ENCODE measurements around the gene LCNL1.
A peak's percentile ranks its signal among the peaks of the same experiment; 100 is the strongest.

Gene LCNL1

DNA sequence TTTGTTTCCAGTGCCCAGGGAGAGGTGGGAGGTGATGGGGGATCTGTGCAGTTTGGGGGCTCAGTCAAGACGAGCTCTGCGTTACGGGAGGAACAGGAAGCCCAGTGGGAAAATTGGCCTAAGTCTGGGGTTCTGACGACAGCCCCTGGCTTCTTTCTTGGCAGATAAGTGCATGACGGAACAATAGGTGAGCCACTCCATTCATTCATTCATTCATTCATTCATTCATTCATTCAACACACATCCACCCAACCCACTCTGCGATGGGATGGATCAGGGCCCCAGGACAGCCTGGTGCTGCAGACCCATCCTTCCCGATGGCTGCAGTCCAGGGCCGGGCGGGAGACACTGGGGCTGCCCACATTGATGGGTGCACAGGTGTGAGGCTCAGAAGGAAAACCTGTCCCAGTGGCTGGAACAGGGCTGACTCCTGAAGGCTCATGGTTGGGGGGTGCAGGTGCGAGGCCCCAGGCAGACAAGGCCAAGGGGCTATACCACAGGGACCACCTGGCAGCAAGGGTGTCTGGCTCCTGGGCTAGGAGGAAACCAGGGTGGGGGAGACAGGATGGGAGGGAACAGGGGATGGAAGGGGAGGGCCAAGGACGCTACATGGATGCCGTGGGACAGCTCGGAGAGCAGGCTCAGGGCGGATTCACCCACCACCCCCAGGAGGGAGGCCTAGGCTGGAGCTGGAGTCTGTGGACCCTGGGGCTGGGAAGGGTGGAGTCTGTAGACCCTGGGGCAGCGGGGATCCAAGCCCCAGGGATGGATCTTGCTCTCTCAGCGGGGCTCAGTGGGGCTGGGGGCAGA is 1.9 kb upstream of the LCNL1 start:
- Histone ChIP-seq H3K4me3 (no peak overlapping the region), H3K9ac (ENCODE audit: insufficient read length) (no peak overlapping the region), H3K27ac (no peak overlapping the region), H3K36me3 (ENCODE audit: insufficient read depth, low read length) (no peaks in the 10 kb centered on the region), H3K9me3 (ENCODE audit: low read depth, low read length) (no peaks in the 10 kb centered on the region)
- no peak for DNase-seq (ENCODE audit: low read depth, low spot score)
- TF ChIP-seq FOXP2 (optimal IDR thresholded peaks at IDR 0.05; ENCODE audit: control extremely low read depth, extremely low read length, insufficient read depth) (no peak), POLR2AphosphoS5 (IDR thresholded peaks at IDR 0.05; ENCODE audit: borderline replicate concordance, low read depth, low read length) (no peak), EZH2 (IDR thresholded peaks at IDR 0.05) (no peak)

DNA sequence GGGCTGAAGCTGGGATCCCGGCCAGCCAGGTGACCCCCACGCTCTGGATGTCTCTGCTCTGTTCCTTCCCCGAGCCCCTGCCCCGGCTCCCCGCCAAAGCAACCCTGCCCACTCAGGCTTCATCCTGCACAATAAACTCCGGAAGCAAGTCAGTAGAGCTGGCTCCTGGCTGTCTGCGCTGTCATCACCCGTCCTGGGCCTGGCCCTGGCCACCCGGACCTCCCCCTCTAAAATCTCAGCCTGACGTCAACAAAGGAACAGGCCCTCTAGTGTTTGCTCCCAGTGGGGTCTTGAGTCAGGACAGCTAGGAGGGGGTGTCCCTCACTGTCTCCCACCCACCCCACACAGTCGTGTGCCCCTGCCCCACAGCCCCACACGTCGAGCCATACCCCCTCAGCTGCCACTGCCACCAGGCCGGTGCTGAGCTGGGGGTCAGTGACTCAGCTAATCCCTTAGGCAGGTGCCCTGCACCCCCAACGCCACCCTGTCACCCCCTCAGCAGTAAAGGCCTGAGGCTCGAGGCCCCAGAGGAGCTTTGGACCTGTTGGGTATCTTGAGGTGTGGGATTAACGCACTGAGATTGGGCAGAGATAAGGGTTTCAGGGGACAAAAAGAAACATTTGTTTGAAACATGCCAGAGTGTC is 1.1 kb upstream of the LCNL1 start:
- no peaks in the 10 kb centered on the region for H3K36me3 ChIP-seq (ENCODE audit: insufficient read depth, low read length)
- no peak overlapping the region for H3K9ac ChIP-seq (ENCODE audit: insufficient read length)
- TF ChIP-seq EZH2 (IDR thresholded peaks at IDR 0.05), result no peak
- TF ChIP-seq POLR2AphosphoS5 (IDR thresholded peaks at IDR 0.05; ENCODE audit: borderline replicate concordance, low read depth, low read length), result no peak
- TF ChIP-seq FOXP2 (optimal IDR thresholded peaks at IDR 0.05; ENCODE audit: control extremely low read depth, extremely low read length, insufficient read depth), result no peak
- 0 out of 2 replicates have a peak overlapping the region, but pooled peaks have one; percentile 31 for H3K27ac ChIP-seq
- H3K9me3 ChIP-seq (ENCODE audit: low read depth, low read length), result no peaks in the 10 kb centered on the region
- no peak for DNase-seq (ENCODE audit: low read depth, low spot score)
- H3K4me3 ChIP-seq, result no peak overlapping the region

DNA sequence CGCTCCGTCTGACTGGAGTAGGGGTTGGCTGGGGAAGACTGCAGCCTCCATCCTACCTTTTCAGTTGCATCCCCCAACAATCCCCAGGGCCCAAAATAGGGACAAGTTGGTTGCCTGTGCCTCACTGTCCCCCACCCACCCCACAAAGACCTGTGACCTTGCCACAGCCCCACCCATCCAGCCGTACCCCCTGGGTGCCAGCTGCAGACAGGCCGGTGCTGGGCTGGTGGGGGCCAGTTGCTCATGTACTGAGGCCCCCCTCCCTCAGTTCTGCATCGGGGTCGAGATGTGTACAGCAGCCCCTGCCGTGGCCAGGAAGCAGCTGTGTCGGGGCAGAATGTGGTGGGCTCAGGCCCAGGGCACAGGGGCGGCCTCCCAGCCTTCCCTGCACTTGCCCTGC is 374 bp downstream of the LCNL1 start:
- TF ChIP-seq EZH2 (IDR thresholded peaks at IDR 0.05) (no peak), POLR2AphosphoS5 (IDR thresholded peaks at IDR 0.05; ENCODE audit: borderline replicate concordance, low read depth, low read length) (no peak)
- Histone ChIP-seq H3K36me3 (ENCODE audit: insufficient read depth, low read length) (no peaks in the 10 kb centered on the region), H3K27ac (no peak overlapping the region), H3K9me3 (ENCODE audit: low read depth, low read length) (no peaks in the 10 kb centered on the region), H3K4me3 (no peak overlapping the region), H3K9ac (ENCODE audit: insufficient read length) (no peak overlapping the region)
- DNase-seq (ENCODE audit: low read depth, low spot score), result no peak

DNA sequence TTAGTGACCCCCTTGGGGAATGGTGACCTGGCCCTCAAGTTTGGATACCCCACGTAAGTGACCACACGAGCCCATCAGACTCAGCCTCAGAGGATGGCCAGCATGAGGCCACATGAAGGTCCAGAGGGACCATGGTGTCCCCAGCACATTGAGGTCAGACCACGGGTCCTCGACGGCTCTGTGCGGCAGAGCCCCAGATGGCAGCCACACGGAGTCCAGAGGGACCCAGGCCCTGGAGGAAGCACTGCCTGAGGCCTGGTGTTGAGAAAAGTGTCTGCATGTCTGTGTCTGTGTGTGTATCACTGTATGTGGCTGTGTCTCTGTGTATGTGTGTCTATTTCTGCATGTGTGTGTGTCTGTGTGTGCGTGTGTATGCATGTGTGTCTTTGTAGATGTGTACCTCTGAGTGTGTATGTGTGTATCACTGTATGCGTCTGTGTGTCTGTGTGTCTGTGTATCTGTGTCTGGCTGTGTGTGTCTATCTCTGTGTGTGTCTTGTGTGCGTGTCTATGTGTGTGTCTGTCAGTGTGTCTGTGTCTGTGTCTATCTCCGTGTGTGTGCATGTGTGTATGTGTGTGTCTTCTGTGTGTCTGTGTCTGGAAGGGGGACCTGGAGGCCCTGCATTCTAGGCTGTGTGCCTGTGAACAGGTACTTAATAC is 992 bp downstream of the LCNL1 start:
- no peak overlapping the region for H3K4me3 ChIP-seq
- no peaks in the 10 kb centered on the region for H3K9me3 ChIP-seq (ENCODE audit: low read depth, low read length)
- DNase-seq (ENCODE audit: low read depth, low spot score), result no peak
- H3K9ac ChIP-seq (ENCODE audit: insufficient read length), result no peak overlapping the region
- no peaks in the 10 kb centered on the region for H3K36me3 ChIP-seq (ENCODE audit: insufficient read depth, low read length)
- TF ChIP-seq POLR2AphosphoS5 (IDR thresholded peaks at IDR 0.05; ENCODE audit: borderline replicate concordance, low read depth, low read length) (no peak), EZH2 (IDR thresholded peaks at IDR 0.05) (no peak), FOXP2 (optimal IDR thresholded peaks at IDR 0.05; ENCODE audit: control extremely low read depth, extremely low read length, insufficient read depth) (no peak)
- H3K27ac ChIP-seq, result no peak overlapping the region

DNA sequence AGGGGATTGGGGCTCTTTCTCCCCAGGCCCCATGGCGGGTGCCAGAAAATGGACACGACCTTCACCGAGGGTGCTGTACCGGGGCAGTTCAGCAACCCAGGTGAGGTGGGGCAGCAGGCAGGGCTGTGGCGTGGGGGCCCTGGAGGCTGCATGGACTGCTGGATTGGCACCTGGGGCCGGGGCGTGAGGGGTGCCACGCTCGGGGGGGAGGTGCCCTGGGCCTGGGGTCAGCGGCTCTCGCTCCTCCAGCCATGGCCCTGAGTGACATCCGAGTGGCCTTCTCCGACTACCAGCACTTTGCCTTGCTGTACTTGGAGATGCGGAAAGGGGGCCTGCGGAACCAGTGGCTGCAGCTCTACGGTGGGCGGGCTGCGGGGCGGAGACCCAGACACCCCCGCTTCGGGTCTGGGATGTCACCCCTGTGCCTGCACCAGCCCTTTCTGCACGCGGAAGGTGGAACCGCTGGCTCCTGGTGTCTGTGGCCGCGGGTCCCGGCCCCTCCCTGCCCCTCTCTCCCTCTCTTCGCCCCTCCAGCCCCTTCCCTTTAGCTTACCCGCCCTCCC is 1.8 kb downstream of the LCNL1 start:
- DNase-seq (ENCODE audit: low read depth, low spot score), result no peak

DNA sequence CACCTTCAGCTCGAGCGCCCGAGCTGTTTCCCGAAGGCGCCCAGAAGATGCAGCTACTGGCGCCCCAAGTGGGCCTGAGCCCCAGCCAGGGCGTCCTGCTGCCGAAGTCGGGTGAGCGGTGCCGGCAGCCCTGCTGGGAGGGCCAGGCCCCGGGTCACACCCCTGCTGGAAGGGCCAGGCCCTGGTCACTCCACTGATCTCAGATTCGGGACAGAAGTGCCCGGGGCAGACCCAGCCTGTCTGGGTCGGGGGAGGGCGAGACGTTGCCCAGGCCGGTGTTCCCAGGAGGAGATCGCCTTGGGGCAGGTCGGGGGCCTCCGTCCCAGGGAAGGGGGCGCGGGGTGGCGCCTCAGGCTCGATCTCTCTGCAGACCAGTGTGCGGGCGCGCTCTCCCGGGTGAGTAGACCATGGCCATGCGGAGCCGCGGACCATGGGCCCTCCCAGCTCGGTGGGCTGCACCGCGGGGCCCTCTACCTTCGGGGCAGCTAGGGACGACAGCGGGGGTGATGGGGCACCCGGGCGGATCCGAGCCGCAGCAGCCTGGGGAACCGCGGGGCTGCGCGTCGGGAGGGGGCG is 2.3 kb downstream of the LCNL1 start:
- Histone ChIP-seq H3K4me3 (no peak overlapping the region), H3K27ac (no peak overlapping the region), H3K9me3 (ENCODE audit: low read depth, low read length) (no peaks in the 10 kb centered on the region), H3K36me3 (ENCODE audit: insufficient read depth, low read length) (no peaks in the 10 kb centered on the region), H3K9ac (ENCODE audit: insufficient read length) (no peak overlapping the region)
- no peak for DNase-seq (ENCODE audit: low read depth, low spot score)
- TF ChIP-seq EZH2 (IDR thresholded peaks at IDR 0.05) (no peak), POLR2AphosphoS5 (IDR thresholded peaks at IDR 0.05; ENCODE audit: borderline replicate concordance, low read depth, low read length) (no peak), FOXP2 (optimal IDR thresholded peaks at IDR 0.05; ENCODE audit: control extremely low read depth, extremely low read length, insufficient read depth) (no peak)

More for the DNA sequence above, 1.8 kb downstream of the LCNL1 start:
- no peaks in the 10 kb centered on the region for H3K9me3 ChIP-seq (ENCODE audit: low read depth, low read length)
- TF ChIP-seq EZH2 (IDR thresholded peaks at IDR 0.05) (no peak), POLR2AphosphoS5 (IDR thresholded peaks at IDR 0.05; ENCODE audit: borderline replicate concordance, low read depth, low read length) (no peak), FOXP2 (optimal IDR thresholded peaks at IDR 0.05; ENCODE audit: control extremely low read depth, extremely low read length, insufficient read depth) (no peak)
- H3K36me3 ChIP-seq (ENCODE audit: insufficient read depth, low read length), result no peaks in the 10 kb centered on the region
- H3K4me3 ChIP-seq, result no peak overlapping the region
- H3K9ac ChIP-seq (ENCODE audit: insufficient read length), result no peak overlapping the region
- H3K27ac ChIP-seq, result no peak overlapping the region

DNA sequence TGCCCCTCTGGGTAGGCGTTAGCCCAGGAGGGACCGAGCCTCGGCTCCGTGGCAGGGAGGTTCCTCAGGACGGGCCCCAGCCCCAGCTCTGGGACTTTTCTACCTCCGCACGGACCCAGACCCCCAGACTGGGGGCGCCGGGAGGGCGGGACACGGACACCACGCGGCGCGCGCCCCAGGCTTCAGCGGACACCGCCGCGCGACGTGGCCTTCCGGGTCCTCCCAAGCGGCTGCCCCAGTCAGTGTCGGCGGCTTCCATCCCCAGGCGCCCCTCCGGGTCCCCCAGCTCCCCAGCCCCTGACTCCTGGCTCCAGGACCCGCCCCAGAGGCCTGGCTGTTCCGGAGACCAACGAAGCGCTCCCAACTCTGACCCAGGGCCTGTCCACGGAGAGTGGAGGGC is 3.1 kb downstream of the LCNL1 start:
- no peaks in the 10 kb centered on the region for H3K36me3 ChIP-seq (ENCODE audit: insufficient read depth, low read length)
- no peaks in the 10 kb centered on the region for H3K9me3 ChIP-seq (ENCODE audit: low read depth, low read length)
- no peak for DNase-seq (ENCODE audit: low read depth, low spot score)
- TF ChIP-seq POLR2AphosphoS5 (IDR thresholded peaks at IDR 0.05; ENCODE audit: borderline replicate concordance, low read depth, low read length), result no peak
- TF ChIP-seq FOXP2 (optimal IDR thresholded peaks at IDR 0.05; ENCODE audit: control extremely low read depth, extremely low read length, insufficient read depth), result no peak
- no peak for TF ChIP-seq EZH2 (IDR thresholded peaks at IDR 0.05)
- H3K27ac ChIP-seq, result 0 out of 2 replicates have a peak overlapping the region, but pooled peaks have one; percentile 36
- H3K9ac ChIP-seq (ENCODE audit: insufficient read length), result no peak overlapping the region
- no peak overlapping the region for H3K4me3 ChIP-seq

DNA sequence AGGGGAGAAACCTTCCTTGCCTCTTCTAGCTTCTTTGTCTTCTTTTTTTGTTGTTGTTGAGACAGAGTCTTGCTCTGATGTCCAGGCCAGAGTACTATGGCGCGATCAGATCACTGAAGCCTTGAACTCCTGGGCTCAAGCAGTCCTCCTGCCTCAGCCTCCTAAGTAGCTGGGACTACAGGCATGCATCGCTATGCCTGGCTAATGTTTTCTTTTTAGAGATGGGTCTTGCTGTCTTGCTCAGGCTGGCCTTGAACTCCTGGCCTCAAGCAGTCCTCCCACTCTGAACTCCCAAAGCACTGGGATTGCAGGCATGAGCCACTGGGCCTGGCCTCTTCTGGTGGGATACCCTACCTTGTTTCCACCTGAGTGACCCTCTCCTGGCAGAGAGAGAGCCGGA is 6.1 kb downstream of the LCNL1 start:
- Histone ChIP-seq H3K9ac (ENCODE audit: insufficient read length) (no peak overlapping the region), H3K27ac (peak overlapping the region; percentile 16; the same call in 1 of the 2 replicates), H3K4me3 (no peak overlapping the region), H3K36me3 (ENCODE audit: insufficient read depth, low read length) (peaks cover 2% of the 10 kb centered on the region; the same call in 1 of the 2 replicates), H3K9me3 (ENCODE audit: low read depth, low read length) (no peaks in the 10 kb centered on the region)
- TF ChIP-seq FOXP2 (optimal IDR thresholded peaks at IDR 0.05; ENCODE audit: control extremely low read depth, extremely low read length, insufficient read depth) (no peak), POLR2AphosphoS5 (IDR thresholded peaks at IDR 0.05; ENCODE audit: borderline replicate concordance, low read depth, low read length) (no peak), EZH2 (IDR thresholded peaks at IDR 0.05) (no peak)
- no peak for DNase-seq (ENCODE audit: low read depth, low spot score)
